ENCODE results near the gene C6orf132. TPM values are rescaled to one million over a fixed set of nuclear protein-coding genes. Genes with fewer than 3 reads are reported as not detected.

C6orf132 gene
- total and polyA plus RNA-seq, 9 of the 15 experiments (the other 6 are each of a cell fraction or from before 2014, with no cell fraction given) = 0.06 to 0.35 (median 0.14) TPM

DNA sequence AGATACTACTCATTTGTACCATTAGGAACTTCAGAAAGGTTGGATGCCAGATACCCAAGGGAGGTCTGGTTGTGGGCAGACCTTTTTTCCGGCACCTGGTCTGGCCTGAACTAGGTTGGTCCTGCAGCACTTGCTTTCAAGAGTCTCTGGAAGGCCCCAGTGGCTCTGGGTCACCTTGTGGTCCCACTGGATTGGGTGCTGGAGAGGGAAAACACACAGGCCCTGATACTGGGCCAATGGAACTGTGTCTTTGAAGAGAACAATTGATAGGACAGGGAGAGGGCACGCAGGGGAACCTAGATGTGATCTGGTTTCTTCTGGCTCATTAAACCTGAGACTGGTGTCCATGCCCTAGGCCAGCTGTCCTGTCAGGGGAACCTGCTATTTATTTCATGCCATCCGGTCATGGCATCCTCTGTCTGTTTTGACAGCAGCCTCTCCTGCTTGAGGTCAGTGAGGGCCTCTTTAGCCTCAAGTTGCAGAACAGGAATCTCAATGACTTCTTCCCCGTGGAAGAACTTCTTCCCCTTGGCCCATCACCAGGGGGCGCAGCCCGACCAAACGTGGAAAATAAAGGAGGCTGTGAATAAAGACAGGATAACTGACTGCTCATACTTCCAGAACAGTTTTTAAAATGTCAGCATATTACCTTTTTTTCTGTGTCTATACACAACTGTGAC is 67.1 kb downstream of the C6orf132 start (continued):
- TF ChIP-seq ETS2 (tag; IDR thresholded peaks at IDR 0.05; ENCODE audit: borderline replicate concordance, poor library complexity, severe bottlenecking) = no peak
- TF ChIP-seq ZNF431 (CRISPR knock-in tag; IDR thresholded peaks at IDR 0.05) = no peak
- TF ChIP-seq TEAD2 (tag; IDR thresholded peaks at IDR 0.05) = no peak
- no peak for TF ChIP-seq SNIP1 (IDR thresholded peaks at IDR 0.05; ENCODE audit: low read depth)
- TF ChIP-seq TCF3 (CRISPR knock-in tag; IDR thresholded peaks at IDR 0.05) = no peak
- TF ChIP-seq, protein P1, sequence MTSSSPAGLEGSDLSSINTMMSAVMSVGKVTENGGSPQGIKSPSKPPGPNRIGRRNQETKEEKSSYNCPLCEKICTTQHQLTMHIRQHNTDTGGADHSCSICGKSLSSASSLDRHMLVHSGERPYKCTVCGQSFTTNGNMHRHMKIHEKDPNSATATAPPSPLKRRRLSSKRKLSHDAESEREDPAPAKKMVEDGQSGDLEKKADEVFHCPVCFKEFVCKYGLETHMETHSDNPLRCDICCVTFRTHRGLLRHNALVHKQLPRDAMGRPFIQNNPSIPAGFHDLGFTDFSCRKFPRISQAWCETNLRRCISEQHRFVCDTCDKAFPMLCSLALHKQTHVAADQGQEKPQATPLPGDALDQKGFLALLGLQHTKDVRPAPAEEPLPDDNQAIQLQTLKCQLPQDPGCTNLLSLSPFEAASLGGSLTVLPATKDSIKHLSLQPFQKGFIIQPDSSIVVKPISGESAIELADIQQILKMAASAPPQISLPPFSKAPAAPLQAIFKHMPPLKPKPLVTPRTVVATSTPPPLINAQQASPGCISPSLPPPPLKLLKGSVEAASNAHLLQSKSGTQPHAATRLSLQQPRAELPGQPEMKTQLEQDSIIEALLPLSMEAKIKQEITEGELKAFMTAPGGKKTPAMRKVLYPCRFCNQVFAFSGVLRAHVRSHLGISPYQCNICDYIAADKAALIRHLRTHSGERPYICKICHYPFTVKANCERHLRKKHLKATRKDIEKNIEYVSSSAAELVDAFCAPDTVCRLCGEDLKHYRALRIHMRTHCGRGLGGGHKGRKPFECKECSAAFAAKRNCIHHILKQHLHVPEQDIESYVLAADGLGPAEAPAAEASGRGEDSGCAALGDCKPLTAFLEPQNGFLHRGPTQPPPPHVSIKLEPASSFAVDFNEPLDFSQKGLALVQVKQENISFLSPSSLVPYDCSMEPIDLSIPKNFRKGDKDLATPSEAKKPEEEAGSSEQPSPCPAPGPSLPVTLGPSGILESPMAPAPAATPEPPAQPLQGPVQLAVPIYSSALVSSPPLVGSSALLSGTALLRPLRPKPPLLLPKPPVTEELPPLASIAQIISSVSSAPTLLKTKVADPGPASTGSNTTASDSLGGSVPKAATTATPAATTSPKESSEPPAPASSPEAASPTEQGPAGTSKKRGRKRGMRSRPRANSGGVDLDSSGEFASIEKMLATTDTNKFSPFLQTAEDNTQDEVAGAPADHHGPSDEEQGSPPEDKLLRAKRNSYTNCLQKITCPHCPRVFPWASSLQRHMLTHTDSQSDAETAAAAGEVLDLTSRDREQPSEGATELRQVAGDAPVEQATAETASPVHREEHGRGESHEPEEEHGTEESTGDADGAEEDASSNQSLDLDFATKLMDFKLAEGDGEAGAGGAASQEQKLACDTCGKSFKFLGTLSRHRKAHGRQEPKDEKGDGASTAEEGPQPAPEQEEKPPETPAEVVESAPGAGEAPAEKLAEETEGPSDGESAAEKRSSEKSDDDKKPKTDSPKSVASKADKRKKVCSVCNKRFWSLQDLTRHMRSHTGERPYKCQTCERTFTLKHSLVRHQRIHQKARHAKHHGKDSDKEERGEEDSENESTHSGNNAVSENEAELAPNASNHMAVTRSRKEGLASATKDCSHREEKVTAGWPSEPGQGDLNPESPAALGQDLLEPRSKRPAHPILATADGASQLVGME (CRISPR knock-in tag; IDR thresholded peaks at IDR 0.05) = no peak
- TF ChIP-seq BRCA1 (IDR thresholded peaks at IDR 0.05) = no peak
- TF ChIP-seq BRCA1 (CRISPR knock-in tag; IDR thresholded peaks at IDR 0.05) = no peak
- TF ChIP-seq, protein P2, sequence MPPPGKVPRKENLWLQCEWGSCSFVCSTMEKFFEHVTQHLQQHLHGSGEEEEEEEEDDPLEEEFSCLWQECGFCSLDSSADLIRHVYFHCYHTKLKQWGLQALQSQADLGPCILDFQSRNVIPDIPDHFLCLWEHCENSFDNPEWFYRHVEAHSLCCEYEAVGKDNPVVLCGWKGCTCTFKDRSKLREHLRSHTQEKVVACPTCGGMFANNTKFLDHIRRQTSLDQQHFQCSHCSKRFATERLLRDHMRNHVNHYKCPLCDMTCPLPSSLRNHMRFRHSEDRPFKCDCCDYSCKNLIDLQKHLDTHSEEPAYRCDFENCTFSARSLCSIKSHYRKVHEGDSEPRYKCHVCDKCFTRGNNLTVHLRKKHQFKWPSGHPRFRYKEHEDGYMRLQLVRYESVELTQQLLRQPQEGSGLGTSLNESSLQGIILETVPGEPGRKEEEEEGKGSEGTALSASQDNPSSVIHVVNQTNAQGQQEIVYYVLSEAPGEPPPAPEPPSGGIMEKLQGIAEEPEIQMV (tag; conservative IDR thresholded peaks at IDR 0.05; ENCODE audit: low read depth) = no peak
- no peak for TF ChIP-seq LARP7 (IDR thresholded peaks at IDR 0.05)
- no peak for TF ChIP-seq ZNF175 (CRISPR knock-in tag; IDR thresholded peaks at IDR 0.05; ENCODE audit: low read depth)
- TF ChIP-seq, protein P3, sequence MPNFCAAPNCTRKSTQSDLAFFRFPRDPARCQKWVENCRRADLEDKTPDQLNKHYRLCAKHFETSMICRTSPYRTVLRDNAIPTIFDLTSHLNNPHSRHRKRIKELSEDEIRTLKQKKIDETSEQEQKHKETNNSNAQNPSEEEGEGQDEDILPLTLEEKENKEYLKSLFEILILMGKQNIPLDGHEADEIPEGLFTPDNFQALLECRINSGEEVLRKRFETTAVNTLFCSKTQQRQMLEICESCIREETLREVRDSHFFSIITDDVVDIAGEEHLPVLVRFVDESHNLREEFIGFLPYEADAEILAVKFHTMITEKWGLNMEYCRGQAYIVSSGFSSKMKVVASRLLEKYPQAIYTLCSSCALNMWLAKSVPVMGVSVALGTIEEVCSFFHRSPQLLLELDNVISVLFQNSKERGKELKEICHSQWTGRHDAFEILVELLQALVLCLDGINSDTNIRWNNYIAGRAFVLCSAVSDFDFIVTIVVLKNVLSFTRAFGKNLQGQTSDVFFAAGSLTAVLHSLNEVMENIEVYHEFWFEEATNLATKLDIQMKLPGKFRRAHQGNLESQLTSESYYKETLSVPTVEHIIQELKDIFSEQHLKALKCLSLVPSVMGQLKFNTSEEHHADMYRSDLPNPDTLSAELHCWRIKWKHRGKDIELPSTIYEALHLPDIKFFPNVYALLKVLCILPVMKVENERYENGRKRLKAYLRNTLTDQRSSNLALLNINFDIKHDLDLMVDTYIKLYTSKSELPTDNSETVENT (CRISPR knock-in tag; IDR thresholded peaks at IDR 0.05) = no peak
- TF ChIP-seq MAFK (IDR thresholded peaks at IDR 0.05; ENCODE audit: low read length) = peak; percentile 55
- no peak for TF ChIP-seq CXXC5 (CRISPR knock-in tag; IDR thresholded peaks at IDR 0.05)
- no peak for TF ChIP-seq ZFP30 (CRISPR knock-in tag; IDR thresholded peaks at IDR 0.05; ENCODE audit: borderline replicate concordance)
- TF ChIP-seq, protein P4, sequence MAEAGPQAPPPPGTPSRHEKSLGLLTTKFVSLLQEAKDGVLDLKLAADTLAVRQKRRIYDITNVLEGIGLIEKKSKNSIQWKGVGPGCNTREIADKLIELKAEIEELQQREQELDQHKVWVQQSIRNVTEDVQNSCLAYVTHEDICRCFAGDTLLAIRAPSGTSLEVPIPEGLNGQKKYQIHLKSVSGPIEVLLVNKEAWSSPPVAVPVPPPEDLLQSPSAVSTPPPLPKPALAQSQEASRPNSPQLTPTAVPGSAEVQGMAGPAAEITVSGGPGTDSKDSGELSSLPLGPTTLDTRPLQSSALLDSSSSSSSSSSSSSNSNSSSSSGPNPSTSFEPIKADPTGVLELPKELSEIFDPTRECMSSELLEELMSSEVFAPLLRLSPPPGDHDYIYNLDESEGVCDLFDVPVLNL (CRISPR knock-in tag; IDR thresholded peaks at IDR 0.05; ENCODE audit: low read depth) = no peak

Measured in K562 (cell line).